PC-3 (cell line): Measurements from ENCODE around the gene KAZN. TPM values are rescaled to one million over a fixed set of nuclear protein-coding genes. Genes with fewer than 3 reads are reported as not detected.

Experiments
- ATAC-seq: fragments of 200-7000 bp; cut with Tn5 transposase; 2 replicates; pipeline ENCODE4 v1.9.1; 2020; ENCODE audit warnings: mild to moderate bottlenecking, moderate library complexity
- BruUV-seq: library from RNA; stranded (reverse); fragments of 400-500 nt; replicated peaks from 2 replicates; lab custom pipeline; 2021; lab: Mats Ljungman, UMichigan
- CTCF ChIA-PET: fragments of 300-600 bp; sonication (Branson Sonifier 250); formaldehyde crosslinking; loops from one replicate; lab custom pipeline; 2022; ENCODE audit warnings: antibody characterized with exemption; lab: Charles Lee
- POLR2A ChIA-PET: fragments of 300-600 bp; sonication (Branson Sonifier 250); formaldehyde crosslinking; loops from one replicate; lab custom pipeline; 2022; ENCODE audit warnings: antibody characterized with exemption; ENCODE audit not compliant: unreplicated experiment; lab: Charles Lee
- DNase-seq: peaks from one replicate; pipeline ENCODE4 v3.0.0-alpha.2; 2015
- H2AFZ ChIP-seq: fragments of 300-600 bp; sonication (generic); 2 replicates; pipeline ENCODE4 v1.6.0; 2016; ENCODE audit warnings: antibody characterized with exemption, low read length
- H3F3A ChIP-seq: fragments of 300-600 bp; sonication (generic); one replicate; pipeline ENCODE4 v1.6.0; 2017; ENCODE audit warnings: antibody characterized with exemption, low read length, control low read depth, mild to moderate bottlenecking; ENCODE audit not compliant: unreplicated experiment
- H3K27ac ChIP-seq: fragments of 300-600 bp; sonication (generic); 2 replicates; pipeline ENCODE4 v1.5.1; 2016; ENCODE audit warnings: mild to moderate bottlenecking, low read length
- H3K27me3 ChIP-seq: fragments of 300-600 bp; sonication (generic); 2 replicates; pipeline ENCODE4 v1.6.1; 2016; ENCODE audit warnings: low read length, mixed read lengths
- H3K36me3 ChIP-seq: fragments of 300-600 bp; sonication (generic); 2 replicates; pipeline ENCODE4 v1.6.1; 2016; ENCODE audit warnings: low read depth, mixed run types, low read length, mixed read lengths
- H3K4me1 ChIP-seq: fragments of 300-600 bp; sonication (generic); 2 replicates; pipeline ENCODE4 v1.5.1; 2016; ENCODE audit warnings: low read length; ENCODE audit not compliant: insufficient read depth
- H3K4me2 ChIP-seq: fragments of 300-600 bp; sonication (generic); 2 replicates; pipeline ENCODE4 v1.6.0; 2016; ENCODE audit warnings: low read length
- H3K4me3 ChIP-seq: fragments of 300-600 bp; sonication (generic); 2 replicates; pipeline ENCODE4 v1.5.1; 2016; ENCODE audit warnings: mild to moderate bottlenecking, low read length, mixed read lengths
- H3K79me2 ChIP-seq: fragments of 300-600 bp; sonication (generic); 2 replicates; pipeline ENCODE4 v1.6.1; 2017; ENCODE audit warnings: low read length, mixed read lengths
- H3K9ac ChIP-seq: fragments of 300-600 bp; sonication (generic); 2 replicates; pipeline ENCODE4 v1.6.0; 2016; ENCODE audit warnings: mild to moderate bottlenecking, low read length
- H3K9me2 ChIP-seq: fragments of 300-600 bp; sonication (generic); replicated peaks from 2 replicates; pipeline ENCODE4 v1.6.1; 2016; ENCODE audit warnings: mixed run types, low read length, mixed read lengths
- H3K9me3 ChIP-seq: fragments of 300-600 bp; sonication (generic); 2 replicates; pipeline ENCODE4 v1.6.1; 2016; ENCODE audit warnings: low read length, mixed read lengths
- H4K20me1 ChIP-seq: fragments of 300-600 bp; sonication (generic); 2 replicates; pipeline ENCODE4 v1.6.1; 2016; ENCODE audit warnings: low read length, mixed read lengths
- CTCF ChIP-seq: fragments of 300-600 bp; sonication (generic); conservative IDR thresholded peaks from 2 replicates; pipeline ENCODE4 v1.5.1; 2017; ENCODE audit warnings: antibody characterized with exemption, low read depth, mild to moderate bottlenecking, low read length
- EZH2 ChIP-seq: fragments of 300-600 bp; sonication (generic); IDR thresholded peaks from one replicate; pipeline ENCODE4 v1.6.1; 2017; ENCODE audit warnings: antibody characterized with exemption, mild to moderate bottlenecking, low read length; ENCODE audit not compliant: unreplicated experiment
- EZH2phosphoT487 ChIP-seq: fragments of 300-600 bp; sonication (generic); IDR thresholded peaks from 2 replicates; pipeline ENCODE4 v1.6.1; 2018; ENCODE audit warnings: mild to moderate bottlenecking, antibody characterized with exemption, low read length, borderline replicate concordance
- intact Hi-C: fragments of 100-400 bp; cut with micrococcal nuclease; formaldehyde crosslinking; loops from 2 replicates; pipeline ENCODE4 v1.9.0; 2023
- total RNA-seq: library from RNA; depleted of rRNA; stranded (reverse); fragments of >200 nt; gene quantifications from 2 replicates; pipeline ENCODE4 v1.2.3, GENCODE V29; 2014

KAZN gene
- total RNA-seq, 1 experiment from 2014 or later = 2.0 TPM

- BruUV-seq = no TSS peak
- Histone ChIP-seq H3K9me3 (no peaks in the 10 kb centered on the region), H3K9ac (no peak overlapping the region), H3K27ac (no peak overlapping the region), H3K4me1 (peaks cover 17% of the 10 kb centered on the region), H3F3A (no peaks in the 10 kb centered on the region), H3K4me2 (no peak overlapping the region), H3K79me2 (no peaks in the 10 kb centered on the region), H3K36me3 (no peaks in the 10 kb centered on the region), H2AFZ (no peak overlapping the region), H3K27me3 (no peaks in the 10 kb centered on the region), H4K20me1 (no peaks in the 10 kb centered on the region), H3K4me3 (no peak overlapping the region), H3K9me2 (no peaks in the 10 kb centered on the region)
- TF ChIP-seq EZH2 = no peak
- no peak for TF ChIP-seq EZH2phosphoT487
- no peak for TF ChIP-seq CTCF
- intact Hi-C loops = no loop called here
- ATAC-seq (no peak), DNase-seq (no peak)
- POLR2A ChIA-PET = no interaction called here
- CTCF ChIA-PET = no interaction called here
These were observed 373.6 kb downstream of the KAZN start for GRCh38 chr1:14972107-14972506.

- no peaks in the 10 kb centered on the region for H3K79me2 ChIP-seq
- ChIA-PET POLR2A (no interaction called here), CTCF (no interaction called here)
- H3K9me2 ChIP-seq = no peaks in the 10 kb centered on the region
- ATAC-seq (no peak), DNase-seq (no peak)
- TF ChIP-seq EZH2phosphoT487 = no peak
- TF ChIP-seq EZH2 = no peak
- no peak for TF ChIP-seq CTCF
- H3K27me3 ChIP-seq = no peaks in the 10 kb centered on the region
- no peak overlapping the region for H3K4me3 ChIP-seq
- BruUV-seq = no TSS peak
- H3K4me2 ChIP-seq = no peak overlapping the region
- no peaks in the 10 kb centered on the region for H3F3A ChIP-seq
- no peaks in the 10 kb centered on the region for H4K20me1 ChIP-seq
- intact Hi-C loops = no loop called here
- no peaks in the 10 kb centered on the region for H3K9me3 ChIP-seq
- H3K4me1 ChIP-seq = peaks cover 10% of the 10 kb centered on the region
- H3K27ac ChIP-seq = no peak overlapping the region
- no peaks in the 10 kb centered on the region for H3K36me3 ChIP-seq
- no peak overlapping the region for H3K9ac ChIP-seq
- no peak overlapping the region for H2AFZ ChIP-seq
These were observed 375.3 kb downstream of the KAZN start for GRCh38 chr1:14973773-14974172.

- no peak overlapping the region for H3K9ac ChIP-seq
- ATAC-seq (no peak), DNase-seq (no peak)
- no peaks in the 10 kb centered on the region for H3K79me2 ChIP-seq
- no TSS peak for BruUV-seq
- no peak overlapping the region for H3K4me3 ChIP-seq
- H3K9me3 ChIP-seq = no peaks in the 10 kb centered on the region
- no peaks in the 10 kb centered on the region for H3K9me2 ChIP-seq
- peaks cover 4% of the 10 kb centered on the region for H3K4me1 ChIP-seq
- ChIA-PET POLR2A (no interaction called here), CTCF (no interaction called here)
- H3K36me3 ChIP-seq = no peaks in the 10 kb centered on the region
- H3K4me2 ChIP-seq = no peak overlapping the region
- intact Hi-C loops = no loop called here
- no peaks in the 10 kb centered on the region for H3F3A ChIP-seq
- no peaks in the 10 kb centered on the region for H3K27me3 ChIP-seq
- TF ChIP-seq EZH2phosphoT487 (no peak), EZH2 (no peak), CTCF (no peak)
- H2AFZ ChIP-seq = no peak overlapping the region
- no peak overlapping the region for H3K27ac ChIP-seq
- no peaks in the 10 kb centered on the region for H4K20me1 ChIP-seq
These were observed 375.9 kb downstream of the KAZN start for GRCh38 chr1:14974361-14974760.
